ENCODE results near the gene ZNF674.

DNA sequence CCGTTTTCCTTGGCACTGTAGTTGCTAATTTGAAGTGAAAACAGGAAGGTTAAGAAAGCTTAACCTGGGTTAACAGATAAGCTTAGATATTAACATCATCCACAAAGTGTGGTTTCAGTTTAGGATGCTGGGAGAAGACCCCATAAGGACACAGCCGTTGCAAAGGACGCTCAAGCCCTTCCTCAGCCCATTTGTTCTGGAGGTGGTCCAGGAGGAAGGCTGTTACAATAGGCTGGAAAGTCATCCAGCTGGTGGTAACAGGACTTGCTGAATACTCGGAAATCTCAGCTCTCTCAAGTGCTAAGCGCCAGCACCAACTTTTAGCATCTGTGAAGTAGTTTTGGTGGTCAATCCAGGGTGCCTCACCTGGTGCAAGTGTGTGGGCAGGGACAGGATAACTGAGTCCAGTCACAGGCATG lies 42.5 kb upstream of the ZNF674 start:
- TF ChIP-seq, protein P1, sequence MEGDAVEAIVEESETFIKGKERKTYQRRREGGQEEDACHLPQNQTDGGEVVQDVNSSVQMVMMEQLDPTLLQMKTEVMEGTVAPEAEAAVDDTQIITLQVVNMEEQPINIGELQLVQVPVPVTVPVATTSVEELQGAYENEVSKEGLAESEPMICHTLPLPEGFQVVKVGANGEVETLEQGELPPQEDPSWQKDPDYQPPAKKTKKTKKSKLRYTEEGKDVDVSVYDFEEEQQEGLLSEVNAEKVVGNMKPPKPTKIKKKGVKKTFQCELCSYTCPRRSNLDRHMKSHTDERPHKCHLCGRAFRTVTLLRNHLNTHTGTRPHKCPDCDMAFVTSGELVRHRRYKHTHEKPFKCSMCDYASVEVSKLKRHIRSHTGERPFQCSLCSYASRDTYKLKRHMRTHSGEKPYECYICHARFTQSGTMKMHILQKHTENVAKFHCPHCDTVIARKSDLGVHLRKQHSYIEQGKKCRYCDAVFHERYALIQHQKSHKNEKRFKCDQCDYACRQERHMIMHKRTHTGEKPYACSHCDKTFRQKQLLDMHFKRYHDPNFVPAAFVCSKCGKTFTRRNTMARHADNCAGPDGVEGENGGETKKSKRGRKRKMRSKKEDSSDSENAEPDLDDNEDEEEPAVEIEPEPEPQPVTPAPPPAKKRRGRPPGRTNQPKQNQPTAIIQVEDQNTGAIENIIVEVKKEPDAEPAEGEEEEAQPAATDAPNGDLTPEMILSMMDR (conservative IDR thresholded peaks at IDR 0.05; ENCODE audit: low read depth, low read length), result no peak
- TF ChIP-seq POLR2A (IDR thresholded peaks at IDR 0.05; ENCODE audit: low read depth, low read length), result no peak
- no peak for TF ChIP-seq RFX5 (IDR thresholded peaks at IDR 0.05; ENCODE audit: low read depth, low read length)

All from IMR-90 (cell line).